Mammary epithelial cell (primary cell): ENCODE results near the gene LACTB.

Source experiments
- CTCF ChIP-seq, 2 donors: IDR thresholded peaks in 1 of 2; conservative IDR thresholded peaks in 1 of 2; 2 replicates each; pipeline ENCODE4 v1.5.1; 2011 to 2012; ENCODE audit warnings: inconsistent platforms in 2 of 2, low read length in 2 of 2, mild to moderate bottlenecking in 2 of 2, control low read depth in 1 of 2, low read depth in 1 of 2; ENCODE audit not compliant: insufficient read depth in 1 of 2; ENCODE audit errors: extremely low read depth in 1 of 2
- EZH2 ChIP-seq: IDR thresholded peaks from 2 replicates; pipeline ENCODE4 v1.6.1; 2012; ENCODE audit warnings: low read length, inconsistent platforms, borderline replicate concordance

GRCh38 chr15:63151665-63152064 is 30.0 kb downstream of the LACTB start:
- no peak for TF ChIP-seq EZH2
- TF ChIP-seq CTCF (conservative IDR thresholded peaks at IDR 0.05 in 1 of 2, IDR thresholded peaks at IDR 0.05 in 1 of 2; ENCODE audit: extremely low read depth in 1 of 2, insufficient read depth in 1 of 2, low read depth in 1 of 2, low read length in 2 of 2): no peak
